Naive thymus-derived CD4-positive, alpha-beta T cell (primary cell): ENCODE measurements around the gene CENPB. TPM values are rescaled to one million over a fixed set of nuclear protein-coding genes. Genes with fewer than 3 reads are reported as not detected.

Experiments
- ATAC-seq: fragments of 150-1000 bp; cut with Tn5 transposase; 2 replicates; pipeline ENCODE4 v1.10.0; 2021; ENCODE audit warnings: mild to moderate bottlenecking, moderate library complexity
- CTCF ChIA-PET: fragments of 350-600 bp; sonication (Branson Sonifier 250); formaldehyde crosslinking; loops from one replicate; lab custom pipeline; 2021; ENCODE audit warnings: antibody characterized with exemption; lab: Charles Lee
- POLR2A ChIA-PET: fragments of 350-600 bp; sonication (Branson Sonifier 250); formaldehyde crosslinking; loops from one replicate; lab custom pipeline; 2021; ENCODE audit warnings: antibody characterized with exemption, inconsistent platforms; lab: Charles Lee
- DNase-seq, 9 donors: peaks; one replicate each; pipeline versions ENCODE4 v3.0.0 to v3.0.0-alpha.2; 2020 to 2022; ENCODE audit warnings: mixed read lengths in 1 of 9
- H3K27ac ChIP-seq: one replicate; pipeline ENCODE4 v1.7.0; 2013; ENCODE audit warnings: mild to moderate bottlenecking, low read depth, low read length, moderate library complexity
- H3K27me3 ChIP-seq, 2 donors: one replicate each; pipeline ENCODE4 v1.7.0; 2013; ENCODE audit warnings: low read length in 2 of 2, mild to moderate bottlenecking in 2 of 2, moderate library complexity in 2 of 2; ENCODE audit not compliant: control insufficient read depth in 2 of 2, insufficient read depth in 2 of 2
- H3K36me3 ChIP-seq, 3 experiments: 1 replicate in 2 of 3; 2 replicates in 1 of 3; pipeline ENCODE4 v1.7.0; 2013; ENCODE audit warnings: low read length in 3 of 3, mild to moderate bottlenecking in 3 of 3, moderate library complexity in 1 of 3; ENCODE audit not compliant: insufficient read depth in 3 of 3, control insufficient read depth in 2 of 3
- H3K4me1 ChIP-seq, 2 donors: one replicate each; pipeline ENCODE4 v1.7.0; 2013; ENCODE audit warnings: low read length in 2 of 2, mild to moderate bottlenecking in 2 of 2, moderate library complexity in 1 of 2; ENCODE audit not compliant: control insufficient read depth in 2 of 2, insufficient read depth in 2 of 2
- H3K4me3 ChIP-seq: 2 replicates; pipeline ENCODE4 v1.7.0; 2013; ENCODE audit warnings: mild to moderate bottlenecking, low read length
- H3K9me3 ChIP-seq, 3 experiments: 1 replicate in 2 of 3; 2 replicates in 1 of 3; pipeline ENCODE4 v1.7.0; 2013; ENCODE audit warnings: low read length in 3 of 3; ENCODE audit not compliant: control insufficient read depth in 2 of 3
- H3K27ac Mint-ChIP-seq, 9 donors: one replicate each; pipeline ENCODE4 v1.8.0; 2020 to 2022; ENCODE audit warnings: mixed read lengths in 9 of 9, mild to moderate bottlenecking in 8 of 9, moderate library complexity in 5 of 9, inconsistent platforms in 2 of 9
- H3K27me3 Mint-ChIP-seq, 5 donors: one replicate each; pipeline ENCODE4 v1.8.0; 2021 to 2022; ENCODE audit warnings: mixed read lengths in 5 of 5, mild to moderate bottlenecking in 1 of 5
- H3K36me3 Mint-ChIP-seq, 5 donors: one replicate each; pipeline ENCODE4 v1.8.0; 2020 to 2022; ENCODE audit warnings: mixed read lengths in 5 of 5, mild to moderate bottlenecking in 3 of 5, inconsistent platforms in 1 of 5
- H3K4me1 Mint-ChIP-seq, 7 donors: one replicate each; pipeline ENCODE4 v1.8.0; 2020 to 2022; ENCODE audit warnings: mixed read lengths in 7 of 7, mild to moderate bottlenecking in 3 of 7, inconsistent platforms in 1 of 7
- H3K4me3 Mint-ChIP-seq, 10 donors: one replicate each; pipeline ENCODE4 v1.8.0; 2020 to 2022; ENCODE audit warnings: mild to moderate bottlenecking in 10 of 10, mixed read lengths in 10 of 10, moderate library complexity in 6 of 10, inconsistent platforms in 2 of 10
- H3K9me3 Mint-ChIP-seq, 11 donors: one replicate each; pipeline ENCODE4 v1.8.0; 2020 to 2022; ENCODE audit warnings: mixed read lengths in 11 of 11, mild to moderate bottlenecking in 4 of 11, inconsistent platforms in 1 of 11, moderate library complexity in 1 of 11
- intact Hi-C, 2 donors: fragments of 100-400 bp; cut with micrococcal nuclease; formaldehyde crosslinking; loops; one replicate each; pipeline ENCODE4 v1.15.1; 2023
- polyA plus RNA-seq, 2 donors: library from polyadenylated mRNA; unstranded; fragments of 300-500 nt; fragmentation: Illumina TruSeq; gene quantifications; one replicate each; pipeline ENCODE4 v1.2.3, GENCODE V29; 2021
- total RNA-seq, 6 experiments: library from RNA in 5 of 6; stranded (reverse) in 5 of 6; gene quantifications; 1 replicate in 5 of 6; 2 replicates in 1 of 6; pipeline ENCODE4 v1.2.3 and lab custom pipeline; 2021 to 2026

CENPB gene
- total and polyA plus RNA-seq, 7 experiments from 2014 or later, result 1.3 to 73.6 (median 43.2) TPM

- H3K27me3 ChIP-seq, result peaks cover 0 to 2% of the 10 kb centered on the region in 2 donors
- ChIA-PET CTCF (no interaction called here), POLR2A (no interaction called here)
- ATAC-seq (no peak), DNase-seq (no peak)
- Mint-ChIP-seq H3K9me3 (peaks cover 0 to 2% (median 0%) of the 10 kb centered on the region in 11 donors), H3K27me3 (peaks cover 16 to 50% (median 20%) of the 10 kb centered on the region in 5 donors), H3K36me3 (peaks cover 0 to 4% (median 0%) of the 10 kb centered on the region in 5 donors), H3K27ac (no peak overlapping the region), H3K4me3 (no peak overlapping the region), H3K4me1 (peaks cover 0 to 5% (median 0%) of the 10 kb centered on the region in 7 donors)
- H3K4me1 ChIP-seq, result no peaks in the 10 kb centered on the region
- H3K4me3 ChIP-seq, result no peak overlapping the region
- no peaks in the 10 kb centered on the region for H3K9me3 ChIP-seq
- intact Hi-C loops, result no loop called here
- no peak overlapping the region for H3K27ac ChIP-seq
- no peaks in the 10 kb centered on the region for H3K36me3 ChIP-seq
These were observed 50.8 kb downstream of the CENPB start for GRCh38 chr20:3735768-3736167.

GRCh38 chr20:3734111-3734843, 52.3 kb downstream of the CENPB start:
- Mint-ChIP-seq H3K36me3 (peaks cover 0 to 4% (median 0%) of the 10 kb centered on the region in 5 donors), H3K4me1 (peaks cover 0 to 6% (median 0%) of the 10 kb centered on the region in 7 donors), H3K27ac (no peak overlapping the region), H3K27me3 (peaks cover 26 to 60% (median 29%) of the 10 kb centered on the region in 5 donors), H3K4me3 (no peak overlapping the region), H3K9me3 (peaks cover 0 to 2% (median 0%) of the 10 kb centered on the region in 11 donors)
- ChIA-PET CTCF (no interaction called here), POLR2A (no interaction called here)
- ATAC-seq (no peak), DNase-seq (no peak)
- Histone ChIP-seq H3K27me3 (peaks cover 0 to 2% of the 10 kb centered on the region in 2 donors), H3K4me1 (no peaks in the 10 kb centered on the region), H3K9me3 (no peaks in the 10 kb centered on the region), H3K36me3 (no peaks in the 10 kb centered on the region), H3K27ac (no peak overlapping the region), H3K4me3 (no peak overlapping the region)
- intact Hi-C loops, result no loop called here

Other genes starting within 250 kb of the CENPB start
- not detected for gene GFRA4, start 123.3 kb downstream of the CENPB start, total RNA-seq
- gene GFRA4, start 123.3 kb downstream of the CENPB start, polyA plus RNA-seq, result not detected
- gene ADAM33, start 104.7 kb downstream of the CENPB start, total RNA-seq, result under 1 TPM in 1 of 5 experiments, not detected in 4; 0.20 TPM
- gene ADAM33, start 104.7 kb downstream of the CENPB start, polyA plus RNA-seq, result not detected
- 1 to 10 TPM in 2 of 5 experiments, under 1 TPM in 2, not detected in 1; 0.34 to 2.1 (median 1.1) TPM for gene SIGLEC1, start 74.1 kb downstream of the CENPB start, total RNA-seq
- gene SIGLEC1, start 74.1 kb downstream of the CENPB start, polyA plus RNA-seq, result not detected
- gene HSPA12B, start 54.1 kb downstream of the CENPB start, total RNA-seq, result not detected
- gene HSPA12B, start 54.1 kb downstream of the CENPB start, polyA plus RNA-seq, result under 1 TPM; 0.09 to 0.20 TPM
- gene ADISSP, start 19.0 kb downstream of the CENPB start, total RNA-seq, result 10 to 100 TPM; 14.0 to 27.4 (median 18.4) TPM
- gene ADISSP, start 19.0 kb downstream of the CENPB start, polyA plus RNA-seq, result 10 to 100 TPM; 20.7 to 21.7 TPM
- under 1 TPM in 3 of 5 experiments, not detected in 2; 0.24 to 0.32 (median 0.29) TPM for gene SPEF1, start 5.3 kb downstream of the CENPB start, total RNA-seq
- gene SPEF1, start 5.3 kb downstream of the CENPB start, polyA plus RNA-seq, result not detected
- 100 to 1,000 TPM; 166 to 392 (median 281) TPM for gene CDC25B, start 9.6 kb upstream of the CENPB start, total RNA-seq
- gene CDC25B, start 9.6 kb upstream of the CENPB start, polyA plus RNA-seq, result 10 to 100 TPM; 37.0 to 45.7 TPM
- 10 to 100 TPM in 4 of 5 experiments, 1 to 10 TPM in 1; 7.9 to 14.0 (median 10.8) TPM for gene AP5S1, start 33.8 kb upstream of the CENPB start, total RNA-seq
- gene AP5S1, start 33.8 kb upstream of the CENPB start, polyA plus RNA-seq, result 10 to 100 TPM; 19.8 to 25.9 TPM
- 10 to 100 TPM; 23.3 to 49.9 (median 41.5) TPM for gene MAVS, start 60.1 kb upstream of the CENPB start, total RNA-seq
- gene MAVS, start 60.1 kb upstream of the CENPB start, polyA plus RNA-seq, result 10 to 100 TPM in 1 of 2 donors, 1 to 10 TPM in 1; 3.5 to 10.1 TPM
- 10 to 100 TPM; 42.4 to 69.7 (median 59.1) TPM for gene PANK2, start 102.6 kb upstream of the CENPB start, total RNA-seq
- 10 to 100 TPM; 39.0 to 46.9 TPM for gene PANK2, start 102.6 kb upstream of the CENPB start, polyA plus RNA-seq
- gene RNF24, start 228.8 kb upstream of the CENPB start, total RNA-seq, result 10 to 100 TPM in 4 of 5 experiments, 1 to 10 TPM in 1; 6.8 to 22.5 (median 19.4) TPM
- gene RNF24, start 228.8 kb upstream of the CENPB start, polyA plus RNA-seq, result 10 to 100 TPM in 1 of 2 donors, 1 to 10 TPM in 1; 9.1 to 12.2 TPM